C4-2B (cell line): ENCODE measurements around the gene EVA1C.

ENCODE experiments used
- H3K27ac ChIP-seq: fragments of 450-650 bp; 2 replicates; pipeline ENCODE4 v1.5.1; 2017
- CTCF ChIP-seq: fragments of 450-650 bp; conservative IDR thresholded peaks from 2 replicates; pipeline ENCODE4 v1.5.1; 2017; ENCODE audit warnings: mild to moderate bottlenecking
- ZFX ChIP-seq: fragments of 450-650 bp; IDR thresholded peaks from 2 replicates; pipeline ENCODE4 v1.6.1; 2017

Gene EVA1C

DNA sequence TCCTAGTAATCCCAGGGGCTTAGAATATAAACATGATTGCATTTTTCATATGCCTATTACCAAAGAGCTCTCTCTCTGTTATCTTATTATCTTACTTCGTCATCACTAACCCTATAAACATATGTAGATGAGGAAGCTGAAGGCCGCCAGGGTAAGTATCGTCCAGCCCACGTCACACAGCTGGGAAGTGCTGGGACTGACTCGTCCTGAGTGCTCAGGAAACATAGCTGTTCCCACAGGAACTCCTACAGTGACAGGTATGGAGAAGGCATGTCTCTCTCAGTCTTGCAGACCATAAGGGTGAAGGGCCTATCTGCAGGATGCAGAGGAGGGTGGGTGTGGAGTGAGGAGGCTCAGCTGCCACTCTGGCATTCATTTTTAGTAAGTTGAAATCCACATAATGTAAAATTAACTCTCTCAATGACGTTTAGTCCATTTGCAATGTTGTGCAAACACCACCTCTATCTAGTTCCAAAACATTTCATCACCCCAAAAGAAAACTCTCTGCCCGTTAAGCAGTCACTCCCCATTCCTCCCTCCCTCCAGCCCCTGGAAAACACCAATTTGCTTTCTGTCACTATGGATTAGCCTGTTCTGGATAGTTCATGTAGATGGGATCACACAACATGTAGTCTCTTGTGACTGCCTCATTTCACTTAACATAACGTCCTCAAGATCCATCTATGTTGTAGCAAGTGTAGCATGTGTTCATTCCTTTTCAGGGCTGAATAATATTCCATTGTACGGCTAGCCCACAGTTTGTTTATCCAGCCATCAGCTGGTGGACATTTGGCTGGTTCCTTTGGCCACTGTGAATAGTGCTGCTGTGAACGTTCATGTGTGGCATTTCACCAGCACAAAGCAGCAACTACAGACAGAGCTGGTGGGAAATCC is 104.5 kb downstream of the EVA1C start:
- no peak for TF ChIP-seq CTCF
- TF ChIP-seq ZFX: no peak
- H3K27ac ChIP-seq: no peak overlapping the region

GRCh38 chr21:32519945-32520874 is 107.7 kb downstream of the EVA1C start:
- TF ChIP-seq CTCF: no peak
- TF ChIP-seq ZFX: no peak
- H3K27ac ChIP-seq: no peak overlapping the region

DNA sequence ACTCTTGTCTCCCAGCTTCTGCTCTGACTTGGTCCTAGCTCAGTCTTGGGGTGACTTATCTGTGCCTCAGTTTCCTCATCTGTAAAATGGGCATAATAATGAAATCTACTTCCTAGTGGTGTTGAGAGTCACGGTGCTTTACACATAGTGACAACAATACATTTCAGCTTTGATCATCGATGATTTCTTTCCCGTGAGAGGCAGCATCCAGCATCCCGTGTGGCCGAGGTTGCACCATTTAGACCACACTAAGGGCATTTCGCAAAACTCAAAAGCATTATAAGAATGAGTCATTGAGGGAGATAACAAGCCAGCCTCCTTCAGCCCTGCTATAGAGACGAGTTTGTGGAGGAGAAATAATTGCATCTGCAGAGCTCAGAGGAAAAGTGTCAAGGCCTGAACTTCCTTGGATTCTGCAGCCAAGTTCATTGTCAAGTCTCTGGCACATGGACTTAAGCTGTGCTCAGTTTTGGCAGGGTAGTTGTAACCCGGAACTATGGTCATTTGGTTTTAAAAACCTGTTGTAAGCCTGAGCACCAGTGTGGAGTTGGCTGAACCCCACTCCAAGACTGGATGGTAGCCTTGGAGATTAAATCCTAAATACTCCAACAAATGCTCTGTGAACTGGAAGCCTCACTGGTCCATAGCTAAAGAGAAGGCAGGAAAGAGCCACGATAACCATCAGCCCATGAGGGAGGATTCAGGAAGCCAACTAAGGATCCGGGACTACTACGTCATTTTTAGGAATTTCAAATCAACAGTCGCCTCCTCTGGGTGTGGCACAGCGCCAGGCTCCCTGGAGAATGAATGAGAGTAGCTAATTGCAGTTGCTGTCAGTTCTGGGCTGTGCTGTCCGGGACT is 108.6 kb downstream of the EVA1C start:
- no peak for TF ChIP-seq CTCF
- TF ChIP-seq ZFX: no peak
- no peak overlapping the region for H3K27ac ChIP-seq

- H3K27ac ChIP-seq: no peak overlapping the region
- no peak for TF ChIP-seq CTCF
- no peak for TF ChIP-seq ZFX
These were observed 109.3 kb downstream of the EVA1C start for GRCh38 chr21:32521736-32522355.

DNA sequence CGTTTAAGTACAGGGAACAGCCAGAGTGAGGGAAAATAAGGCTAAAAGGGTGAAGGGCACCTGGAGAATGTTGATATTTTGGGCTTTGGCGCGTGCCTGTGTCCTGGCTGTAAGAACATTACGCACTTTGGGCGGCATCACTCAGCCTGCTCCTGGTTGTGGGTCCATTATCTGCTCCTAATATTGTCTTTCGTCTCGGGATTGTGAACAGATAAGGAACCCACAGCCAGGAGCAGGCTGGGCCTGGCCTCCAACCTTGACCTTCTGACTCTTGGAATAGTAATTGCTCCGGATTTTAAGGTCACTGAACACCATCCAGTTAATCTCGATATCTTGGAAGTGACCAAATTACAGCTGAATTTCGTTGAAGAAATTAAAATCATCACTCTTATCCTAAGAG is 111.0 kb downstream of the EVA1C start:
- TF ChIP-seq ZFX (no peak), CTCF (no peak)
- no peak overlapping the region for H3K27ac ChIP-seq

DNA sequence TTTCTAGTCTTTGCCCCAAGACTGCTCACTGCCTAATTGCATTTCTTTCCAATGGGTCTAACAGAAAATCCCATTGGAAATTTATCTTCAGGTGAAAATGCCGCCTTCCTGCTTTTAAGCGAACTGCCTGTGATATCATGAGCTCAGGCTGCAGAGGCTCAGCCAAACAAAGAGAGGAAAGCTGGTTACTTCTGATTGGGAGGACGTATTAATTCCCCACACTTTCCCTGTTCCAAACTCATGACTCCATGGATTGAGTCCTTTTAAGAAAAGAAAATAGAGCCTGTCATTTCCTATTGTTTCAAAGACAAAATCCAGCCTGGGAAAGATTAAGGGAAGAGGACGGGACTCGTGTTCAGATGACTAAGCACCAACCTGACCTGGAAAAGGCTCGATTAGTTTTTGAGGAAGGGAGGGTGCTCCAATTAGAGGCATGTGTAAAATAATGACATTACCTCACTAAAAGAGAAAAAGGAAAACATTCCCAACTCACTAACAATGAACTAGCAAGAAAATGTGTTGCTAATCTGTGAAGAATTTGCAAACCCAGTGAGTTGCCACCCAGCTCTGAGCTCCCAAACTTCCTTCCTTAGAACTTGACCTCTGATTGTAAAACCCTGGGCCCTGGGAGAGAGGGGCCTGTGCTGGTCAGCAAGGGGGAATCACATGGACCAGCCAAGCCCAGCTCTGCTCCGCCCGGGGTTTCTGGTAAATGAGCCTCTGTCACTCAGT is 111.6 kb downstream of the EVA1C start:
- no peak overlapping the region for H3K27ac ChIP-seq
- no peak for TF ChIP-seq CTCF
- no peak for TF ChIP-seq ZFX
